Measurements from ENCODE around the gene DPM1. TPM values are rescaled to one million over a fixed set of nuclear protein-coding genes. Genes with fewer than 3 reads are reported as not detected.

Gene DPM1
- total RNA-seq, 1 donor from 2014 or later, result 32.7 TPM

DNA sequence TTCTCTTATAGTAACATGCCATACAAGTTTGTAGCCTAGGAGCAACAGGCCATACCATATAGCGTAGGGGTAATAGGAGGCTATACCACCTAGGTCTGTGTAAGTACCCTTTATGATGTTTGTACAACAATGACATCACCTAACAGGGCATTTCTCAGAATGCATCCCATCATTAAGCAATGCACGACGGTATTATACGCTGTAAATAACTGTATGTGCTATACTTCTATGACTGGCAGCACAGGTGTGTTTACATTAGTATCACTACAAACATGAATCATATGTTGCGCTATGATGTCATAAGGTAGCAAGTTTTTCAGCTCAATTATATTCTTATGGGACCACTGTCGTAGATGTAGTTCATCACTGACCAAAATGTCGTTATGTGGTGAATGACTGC lies 58.1 kb downstream of the DPM1 start:
- no peaks in the 10 kb centered on the region for H3K9me3 Mint-ChIP-seq (ENCODE audit: unreplicated experiment)
- no peaks in the 10 kb centered on the region for H3K27me3 Mint-ChIP-seq (ENCODE audit: unreplicated experiment)
- TF ChIP-seq, protein P1, sequence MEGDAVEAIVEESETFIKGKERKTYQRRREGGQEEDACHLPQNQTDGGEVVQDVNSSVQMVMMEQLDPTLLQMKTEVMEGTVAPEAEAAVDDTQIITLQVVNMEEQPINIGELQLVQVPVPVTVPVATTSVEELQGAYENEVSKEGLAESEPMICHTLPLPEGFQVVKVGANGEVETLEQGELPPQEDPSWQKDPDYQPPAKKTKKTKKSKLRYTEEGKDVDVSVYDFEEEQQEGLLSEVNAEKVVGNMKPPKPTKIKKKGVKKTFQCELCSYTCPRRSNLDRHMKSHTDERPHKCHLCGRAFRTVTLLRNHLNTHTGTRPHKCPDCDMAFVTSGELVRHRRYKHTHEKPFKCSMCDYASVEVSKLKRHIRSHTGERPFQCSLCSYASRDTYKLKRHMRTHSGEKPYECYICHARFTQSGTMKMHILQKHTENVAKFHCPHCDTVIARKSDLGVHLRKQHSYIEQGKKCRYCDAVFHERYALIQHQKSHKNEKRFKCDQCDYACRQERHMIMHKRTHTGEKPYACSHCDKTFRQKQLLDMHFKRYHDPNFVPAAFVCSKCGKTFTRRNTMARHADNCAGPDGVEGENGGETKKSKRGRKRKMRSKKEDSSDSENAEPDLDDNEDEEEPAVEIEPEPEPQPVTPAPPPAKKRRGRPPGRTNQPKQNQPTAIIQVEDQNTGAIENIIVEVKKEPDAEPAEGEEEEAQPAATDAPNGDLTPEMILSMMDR (IDR thresholded peaks at IDR 0.05), result no peak
- DNase-seq (ENCODE audit: extremely low spot score, unreplicated experiment), result no peak
- no peak overlapping the region for H3K4me3 Mint-ChIP-seq (ENCODE audit: unreplicated experiment)
- no peak overlapping the region for H3K27ac Mint-ChIP-seq (ENCODE audit: unreplicated experiment)
- peaks cover 38% of the 10 kb centered on the region for H3K36me3 Mint-ChIP-seq (ENCODE audit: unreplicated experiment)
- H3K4me1 Mint-ChIP-seq (ENCODE audit: unreplicated experiment), result peaks cover 9% of the 10 kb centered on the region

- Mint-ChIP-seq H3K9me3 (ENCODE audit: unreplicated experiment) (no peaks in the 10 kb centered on the region), H3K36me3 (ENCODE audit: unreplicated experiment) (peaks cover 50% of the 10 kb centered on the region), H3K4me1 (ENCODE audit: unreplicated experiment) (peaks cover 4% of the 10 kb centered on the region), H3K4me3 (ENCODE audit: unreplicated experiment) (no peak overlapping the region), H3K27me3 (ENCODE audit: unreplicated experiment) (no peaks in the 10 kb centered on the region), H3K27ac (ENCODE audit: unreplicated experiment) (peak overlapping the region; percentile 46)
- DNase-seq (ENCODE audit: extremely low spot score, unreplicated experiment), result no peak
- TF ChIP-seq, protein P1 (IDR thresholded peaks at IDR 0.05), result no peak
Measured at GRCh38 chr20:50898475-50898874, 59.9 kb downstream of the DPM1 start.

- DNase-seq (ENCODE audit: extremely low spot score, unreplicated experiment), result no peak
Measured at GRCh38 chr20:50895111-50895830, 63.1 kb downstream of the DPM1 start.

GRCh38 chr20:50893620-50894019 lies 64.7 kb downstream of the DPM1 start:
- TF ChIP-seq, protein P1 (IDR thresholded peaks at IDR 0.05), result no peak
- DNase-seq (ENCODE audit: extremely low spot score, unreplicated experiment), result no peak
- H3K4me3 Mint-ChIP-seq (ENCODE audit: unreplicated experiment), result no peak overlapping the region
- no peak overlapping the region for H3K27ac Mint-ChIP-seq (ENCODE audit: unreplicated experiment)
- H3K27me3 Mint-ChIP-seq (ENCODE audit: unreplicated experiment), result no peaks in the 10 kb centered on the region
- H3K4me1 Mint-ChIP-seq (ENCODE audit: unreplicated experiment), result no peaks in the 10 kb centered on the region
- H3K9me3 Mint-ChIP-seq (ENCODE audit: unreplicated experiment), result no peaks in the 10 kb centered on the region
- peaks cover 55% of the 10 kb centered on the region for H3K36me3 Mint-ChIP-seq (ENCODE audit: unreplicated experiment)

More at GRCh38 chr20:50895111-50895830, 63.1 kb downstream of the DPM1 start:
- no peaks in the 10 kb centered on the region for H3K9me3 Mint-ChIP-seq (ENCODE audit: unreplicated experiment)
- no peak overlapping the region for H3K27ac Mint-ChIP-seq (ENCODE audit: unreplicated experiment)
- no peak overlapping the region for H3K4me3 Mint-ChIP-seq (ENCODE audit: unreplicated experiment)
- peaks cover 50% of the 10 kb centered on the region for H3K36me3 Mint-ChIP-seq (ENCODE audit: unreplicated experiment)
- H3K27me3 Mint-ChIP-seq (ENCODE audit: unreplicated experiment), result no peaks in the 10 kb centered on the region
- TF ChIP-seq, protein P1 (IDR thresholded peaks at IDR 0.05), result no peak
- H3K4me1 Mint-ChIP-seq (ENCODE audit: unreplicated experiment), result no peaks in the 10 kb centered on the region

DNA sequence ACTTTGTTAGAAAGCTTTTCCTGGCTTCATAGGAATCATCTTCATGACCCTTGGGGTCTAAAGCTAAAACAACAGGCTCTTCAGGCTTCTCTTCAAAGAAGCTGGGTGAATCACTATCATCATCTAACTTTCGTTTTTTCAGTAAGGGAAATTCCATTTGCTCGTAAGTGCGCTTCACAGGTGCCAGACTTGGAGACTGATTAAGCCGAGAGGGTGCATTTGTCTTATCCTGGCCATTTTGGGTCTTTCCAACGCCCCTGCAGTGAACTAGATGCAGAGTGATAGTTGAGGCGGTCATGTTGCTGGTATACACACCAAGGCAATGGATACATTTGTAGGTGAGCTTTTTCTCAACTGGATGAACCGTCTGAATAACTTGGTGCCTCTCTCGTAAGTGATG lies 65.9 kb downstream of the DPM1 start:
- H3K9me3 Mint-ChIP-seq (ENCODE audit: unreplicated experiment), result no peaks in the 10 kb centered on the region
- peak; percentile 2 for DNase-seq (ENCODE audit: extremely low spot score, unreplicated experiment)
- TF ChIP-seq, protein P1 (IDR thresholded peaks at IDR 0.05), result no peak
- peaks cover 51% of the 10 kb centered on the region for H3K36me3 Mint-ChIP-seq (ENCODE audit: unreplicated experiment)
- no peak overlapping the region for H3K27ac Mint-ChIP-seq (ENCODE audit: unreplicated experiment)
- H3K4me1 Mint-ChIP-seq (ENCODE audit: unreplicated experiment), result no peaks in the 10 kb centered on the region
- H3K4me3 Mint-ChIP-seq (ENCODE audit: unreplicated experiment), result no peak overlapping the region
- H3K27me3 Mint-ChIP-seq (ENCODE audit: unreplicated experiment), result no peaks in the 10 kb centered on the region

Measured in osteocyte (in vitro differentiated cells).